ENCODE measurements around the gene PNCK.
"Not testable (repeated sequence)": the region's sequence is repeated elsewhere in the genome, so short reads cannot be mapped to it uniquely, and the experiment has no call there.

The PNCK gene

GRCh38 chrX:153686711-153687110 lies 13.1 kb upstream of the PNCK start:
- no peak for DNase-seq (ENCODE audit: low read depth in 3 of 3)

- DNase-seq (ENCODE audit: low read depth in 3 of 3), result no peak
Measured at GRCh38 chrX:153685751-153686696, 12.4 kb upstream of the PNCK start.

- no peak for DNase-seq (ENCODE audit: low read depth in 3 of 3)
Measured at GRCh38 chrX:153685156-153685536, 11.5 kb upstream of the PNCK start.

GRCh38 chrX:153684467-153685155 lies 11.0 kb upstream of the PNCK start:
- DNase-seq (ENCODE audit: low read depth in 3 of 3), result no peak

- not testable (repeated sequence) for DNase-seq (ENCODE audit: low read depth in 3 of 3)
Measured at GRCh38 chrX:153683486-153683885, 9.9 kb upstream of the PNCK start.

- DNase-seq (ENCODE audit: low read depth in 3 of 3), result no peak
Measured at GRCh38 chrX:153681175-153681574, 7.6 kb upstream of the PNCK start.

GRCh38 chrX:153674219-153674851 lies 722 bp upstream of the PNCK start:
- DNase-seq (ENCODE audit: low read depth in 3 of 3), result no peak

GRCh38 chrX:153672531-153673427 lies 834 bp downstream of the PNCK start:
- DNase-seq (ENCODE audit: low read depth in 3 of 3), result no peak

GRCh38 chrX:153671589-153672530 lies 1.8 kb downstream of the PNCK start:
- no peak for DNase-seq (ENCODE audit: low read depth in 3 of 3)

- DNase-seq (ENCODE audit: low read depth in 3 of 3), result no peak
Measured at GRCh38 chrX:153670748-153671588, 2.6 kb downstream of the PNCK start.

GRCh38 chrX:153669901-153670731 lies 3.5 kb downstream of the PNCK start:
- no peak for DNase-seq (ENCODE audit: low read depth in 3 of 3)

GRCh38 chrX:153669174-153669890 lies 4.3 kb downstream of the PNCK start:
- DNase-seq (ENCODE audit: low read depth in 3 of 3), result no peak

GRCh38 chrX:153668423-153669173 lies 5.0 kb downstream of the PNCK start:
- DNase-seq (ENCODE audit: low read depth in 3 of 3), result no peak

GRCh38 chrX:153667956-153668396 lies 5.6 kb downstream of the PNCK start:
- peak; percentile 52 to 80 (median 61) for DNase-seq (ENCODE audit: low read depth in 3 of 3)

- no peak for DNase-seq (ENCODE audit: low read depth in 3 of 3)
Measured at GRCh38 chrX:153667281-153667955, 6.2 kb downstream of the PNCK start.

- no peak for DNase-seq (ENCODE audit: low read depth in 3 of 3)
Measured at GRCh38 chrX:153665726-153666306, 7.8 kb downstream of the PNCK start.
